WTC11 (cell line): ENCODE results near the gene CDIP1. TPM values are rescaled to one million over a fixed set of nuclear protein-coding genes. Genes with fewer than 3 reads are reported as not detected.
A peak's percentile ranks its signal among the peaks of the same experiment; 100 is the strongest.

Experiments used
- ATAC-seq: fragments of 200-7000 bp; cut with Tn5 transposase; 2 replicates; pipeline ENCODE4 v1.10.0; 2021; ENCODE audit warnings: mild to moderate bottlenecking, moderate library complexity
- CTCF ChIA-PET: fragments of 300-600 bp; sonication (Branson Sonifier 250); formaldehyde crosslinking; loops from one replicate; lab custom pipeline; 2021; ENCODE audit warnings: antibody characterized with exemption; lab: Charles Lee
- POLR2A ChIA-PET: fragments of 350-600 bp; sonication (Branson Sonifier 250); formaldehyde crosslinking; loops from one replicate; lab custom pipeline; 2021; ENCODE audit warnings: antibody characterized with exemption; lab: Charles Lee
- DNase-seq: peaks from one replicate; pipeline ENCODE4 v3.0.0; 2021; ENCODE audit warnings: low spot score
- H3K27ac Mint-ChIP-seq: 2 replicates; pipeline ENCODE4 v1.8.0; 2021; ENCODE audit warnings: mixed read lengths
- H3K27me3 Mint-ChIP-seq: 2 replicates; pipeline ENCODE4 v1.8.0; 2021; ENCODE audit warnings: low read depth, mild to moderate bottlenecking, moderate library complexity, mixed read lengths
- H3K36me3 Mint-ChIP-seq: 2 replicates; pipeline ENCODE4 v1.8.0; 2021; ENCODE audit warnings: mixed read lengths
- H3K4me1 Mint-ChIP-seq: 2 replicates; pipeline ENCODE4 v1.8.0; 2022; ENCODE audit warnings: mixed read lengths
- H3K4me3 Mint-ChIP-seq: 2 replicates; pipeline ENCODE4 v1.8.0; 2021; ENCODE audit warnings: mild to moderate bottlenecking, moderate library complexity, mixed read lengths
- H3K9me3 Mint-ChIP-seq: 2 replicates; pipeline ENCODE4 v1.8.0; 2021; ENCODE audit warnings: mixed read lengths
- ARID4B ChIP-seq: sonication (generic); formaldehyde crosslinking; IDR thresholded peaks from 2 replicates; pipeline ENCODE4 v1.8.0; 2023; ENCODE audit warnings: missing genetic modification reagents, mild to moderate bottlenecking, borderline replicate concordance
- ATF1 ChIP-seq: sonication (generic); formaldehyde crosslinking; IDR thresholded peaks from 2 replicates; pipeline ENCODE4 v1.8.1; 2023; ENCODE audit warnings: mild to moderate bottlenecking, moderate library complexity, missing genetic modification reagents
- EMX1 ChIP-seq: fragments of 250-450 bp; sonication (Bioruptor Pico); IDR thresholded peaks from 2 replicates; pipeline ENCODE4 v1.8.0; 2021; ENCODE audit warnings: mild to moderate bottlenecking
- ERG ChIP-seq: fragments of 250-450 bp; sonication (Bioruptor Pico); IDR thresholded peaks from 2 replicates; pipeline ENCODE4 v1.8.0; 2021; ENCODE audit warnings: mild to moderate bottlenecking
- FOXJ3 ChIP-seq: sonication (generic); formaldehyde crosslinking; IDR thresholded peaks from 2 replicates; pipeline ENCODE4 v1.9.0; 2021; ENCODE audit warnings: missing genetic modification reagents, mild to moderate bottlenecking, borderline replicate concordance
- JAZF1 ChIP-seq: fragments of 250-450 bp; sonication (Bioruptor Pico); IDR thresholded peaks from 2 replicates; pipeline ENCODE4 v1.9.0; 2021; ENCODE audit warnings: moderate library complexity, mild to moderate bottlenecking, inconsistent platforms
- NFE2L1 ChIP-seq: sonication (generic); formaldehyde crosslinking; IDR thresholded peaks from 2 replicates; pipeline ENCODE4 v1.8.1; 2023; ENCODE audit warnings: missing genetic modification reagents
- NR3C1 ChIP-seq: sonication (generic); formaldehyde crosslinking; conservative IDR thresholded peaks from 2 replicates; pipeline ENCODE4 v1.8.1; 2023; ENCODE audit warnings: low read depth, mild to moderate bottlenecking, missing genetic modification reagents
- PRRX2 ChIP-seq: fragments of 250-450 bp; sonication (Bioruptor Pico); IDR thresholded peaks from 2 replicates; pipeline ENCODE4 v1.8.0; 2021; ENCODE audit warnings: mild to moderate bottlenecking
- SMAD4 ChIP-seq: sonication (generic); formaldehyde crosslinking; IDR thresholded peaks from 2 replicates; pipeline ENCODE4 v1.8.0; 2022; ENCODE audit warnings: mild to moderate bottlenecking, missing genetic modification reagents
- SP1 ChIP-seq: sonication (generic); formaldehyde crosslinking; conservative IDR thresholded peaks from 2 replicates; pipeline ENCODE4 v1.8.1; 2022; ENCODE audit warnings: missing genetic modification reagents
- TEAD1 ChIP-seq: sonication (generic); formaldehyde crosslinking; IDR thresholded peaks from 2 replicates; pipeline ENCODE4 v1.8.0; 2022; ENCODE audit warnings: mild to moderate bottlenecking, missing genetic modification reagents
- TEAD4 ChIP-seq: sonication (generic); formaldehyde crosslinking; IDR thresholded peaks from 2 replicates; pipeline ENCODE4 v1.8.0; 2022; ENCODE audit warnings: mild to moderate bottlenecking, missing genetic modification reagents
- TP53 ChIP-seq: sonication (generic); formaldehyde crosslinking; IDR thresholded peaks from 2 replicates; pipeline ENCODE4 v1.8.1; 2023; ENCODE audit warnings: mild to moderate bottlenecking, missing genetic modification reagents
- USF2 ChIP-seq: sonication (generic); formaldehyde crosslinking; IDR thresholded peaks from 2 replicates; pipeline ENCODE4 v1.8.1; 2023; ENCODE audit warnings: mild to moderate bottlenecking, missing genetic modification reagents, moderate library complexity
- ZNF138 ChIP-seq: sonication (generic); formaldehyde crosslinking; conservative IDR thresholded peaks from 2 replicates; pipeline ENCODE4 v1.8.1; 2022; ENCODE audit warnings: mild to moderate bottlenecking, moderate library complexity, missing genetic modification reagents
- ZNF423 ChIP-seq: fragments of 250-450 bp; sonication (Bioruptor Pico); IDR thresholded peaks from 2 replicates; pipeline ENCODE4 v2.1.2; 2022; ENCODE audit warnings: mild to moderate bottlenecking, moderate library complexity
- ZNF425 ChIP-seq: fragments of 250-450 bp; sonication (Bioruptor Pico); conservative IDR thresholded peaks from 2 replicates; pipeline ENCODE4 v1.9.0; 2021; ENCODE audit warnings: mild to moderate bottlenecking
- total RNA-seq: library from RNA; stranded (reverse); gene quantifications from 3 replicates; pipeline ENCODE4 v1.2.3, GENCODE V29; 2021
- TF ChIP-seq, protein P1 (sequence below): sonication (generic); formaldehyde crosslinking; IDR thresholded peaks from 2 replicates; pipeline ENCODE4 v1.8.1; 2023; ENCODE audit warnings: mild to moderate bottlenecking, missing genetic modification reagents, borderline replicate concordance
- TF ChIP-seq, protein P2 (sequence below): sonication (generic); formaldehyde crosslinking; IDR thresholded peaks from 2 replicates; pipeline ENCODE4 v1.8.0; 2022; ENCODE audit warnings: mild to moderate bottlenecking, missing genetic modification reagents

The CDIP1 gene
- total RNA-seq, 1 experiment from 2014 or later, result 68.9 TPM

GRCh38 chr16:4531811-4532210 is 6.8 kb downstream of the CDIP1 start (continued):
- TF ChIP-seq USF2 (CRISPR knock-in tag), result no peak
- TF ChIP-seq ATF1, result no peak
- TF ChIP-seq, all 79 proteins: peak for 0

- peak overlapping the region; percentile 40 for H3K4me3 Mint-ChIP-seq
- peaks cover 33% of the 10 kb centered on the region for H3K4me1 Mint-ChIP-seq
- ATAC-seq (peak; percentile 70), DNase-seq (peak; percentile 71)
- POLR2A ChIA-PET, result interaction anchor here (0.7 to 1.2 kb wide), 4 partner anchors 9 to 164 kb away, joined by 3 to 5 read pairs (median 4); partner anchors contain the start of gene CDIP1
- no peaks in the 10 kb centered on the region for H3K9me3 Mint-ChIP-seq
- peaks cover 24% of the 10 kb centered on the region for H3K36me3 Mint-ChIP-seq
- H3K27me3 Mint-ChIP-seq, result no peaks in the 10 kb centered on the region
- H3K27ac Mint-ChIP-seq, result peak overlapping the region; percentile 98
- CTCF ChIA-PET, result interaction anchor here (1.0 to 3.1 kb wide), 10 partner anchors 9 to 153 kb away, joined by 3 to 20 read pairs (median 6); partner anchors contain the start of gene CDIP1
- no peak for TF ChIP-seq SMAD4
- no peak for TF ChIP-seq NFE2L1 (CRISPR knock-in tag)
- TF ChIP-seq, protein P1, sequence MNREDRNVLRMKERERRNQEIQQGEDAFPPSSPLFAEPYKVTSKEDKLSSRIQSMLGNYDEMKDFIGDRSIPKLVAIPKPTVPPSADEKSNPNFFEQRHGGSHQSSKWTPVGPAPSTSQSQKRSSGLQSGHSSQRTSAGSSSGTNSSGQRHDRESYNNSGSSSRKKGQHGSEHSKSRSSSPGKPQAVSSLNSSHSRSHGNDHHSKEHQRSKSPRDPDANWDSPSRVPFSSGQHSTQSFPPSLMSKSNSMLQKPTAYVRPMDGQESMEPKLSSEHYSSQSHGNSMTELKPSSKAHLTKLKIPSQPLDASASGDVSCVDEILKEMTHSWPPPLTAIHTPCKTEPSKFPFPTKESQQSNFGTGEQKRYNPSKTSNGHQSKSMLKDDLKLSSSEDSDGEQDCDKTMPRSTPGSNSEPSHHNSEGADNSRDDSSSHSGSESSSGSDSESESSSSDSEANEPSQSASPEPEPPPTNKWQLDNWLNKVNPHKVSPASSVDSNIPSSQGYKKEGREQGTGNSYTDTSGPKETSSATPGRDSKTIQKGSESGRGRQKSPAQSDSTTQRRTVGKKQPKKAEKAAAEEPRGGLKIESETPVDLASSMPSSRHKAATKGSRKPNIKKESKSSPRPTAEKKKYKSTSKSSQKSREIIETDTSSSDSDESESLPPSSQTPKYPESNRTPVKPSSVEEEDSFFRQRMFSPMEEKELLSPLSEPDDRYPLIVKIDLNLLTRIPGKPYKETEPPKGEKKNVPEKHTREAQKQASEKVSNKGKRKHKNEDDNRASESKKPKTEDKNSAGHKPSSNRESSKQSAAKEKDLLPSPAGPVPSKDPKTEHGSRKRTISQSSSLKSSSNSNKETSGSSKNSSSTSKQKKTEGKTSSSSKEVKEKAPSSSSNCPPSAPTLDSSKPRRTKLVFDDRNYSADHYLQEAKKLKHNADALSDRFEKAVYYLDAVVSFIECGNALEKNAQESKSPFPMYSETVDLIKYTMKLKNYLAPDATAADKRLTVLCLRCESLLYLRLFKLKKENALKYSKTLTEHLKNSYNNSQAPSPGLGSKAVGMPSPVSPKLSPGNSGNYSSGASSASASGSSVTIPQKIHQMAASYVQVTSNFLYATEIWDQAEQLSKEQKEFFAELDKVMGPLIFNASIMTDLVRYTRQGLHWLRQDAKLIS, result no peak
- TF ChIP-seq ZNF423 (CRISPR knock-in tag), result peak; percentile 96
- TF ChIP-seq, protein P2, sequence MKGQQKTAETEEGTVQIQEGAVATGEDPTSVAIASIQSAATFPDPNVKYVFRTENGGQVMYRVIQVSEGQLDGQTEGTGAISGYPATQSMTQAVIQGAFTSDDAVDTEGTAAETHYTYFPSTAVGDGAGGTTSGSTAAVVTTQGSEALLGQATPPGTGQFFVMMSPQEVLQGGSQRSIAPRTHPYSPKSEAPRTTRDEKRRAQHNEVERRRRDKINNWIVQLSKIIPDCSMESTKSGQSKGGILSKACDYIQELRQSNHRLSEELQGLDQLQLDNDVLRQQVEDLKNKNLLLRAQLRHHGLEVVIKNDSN (CRISPR knock-in tag), result no peak; the same call in 1 of the 2 replicates
- no peak for TF ChIP-seq JAZF1
- TF ChIP-seq ERG, result peak; percentile 41; the same call in 1 of the 2 replicates
- no peak for TF ChIP-seq ARID4B (CRISPR knock-in tag)
- no peak for TF ChIP-seq TP53 (CRISPR knock-in tag)
- TF ChIP-seq USF2 (CRISPR knock-in tag), result peak; percentile 53; the same call in 1 of the 2 replicates
- 0 out of 2 replicates have a peak, but pooled peaks have one; percentile 24 for TF ChIP-seq EMX1 (CRISPR knock-in tag)
- no peak for TF ChIP-seq NR3C1
- no peak for TF ChIP-seq FOXJ3 (CRISPR knock-in tag)
- TF ChIP-seq PRRX2 (CRISPR knock-in tag), result 0 out of 2 replicates have a peak, but pooled peaks have one; percentile 21
- TF ChIP-seq TEAD1 (CRISPR knock-in tag), result peak; percentile 28
- no peak for TF ChIP-seq ZNF138 (CRISPR knock-in tag)
- TF ChIP-seq ZNF425 (CRISPR knock-in tag), result no peak
- TF ChIP-seq TEAD4 (CRISPR knock-in tag), result no peak
- TF ChIP-seq SP1, result no peak
Measured at GRCh38 chr16:4529085-4530060, 9.2 kb downstream of the CDIP1 start.
